Caco-2 (cell line): ENCODE measurements around the gene G6PC3. TPM values are rescaled to one million over a fixed set of nuclear protein-coding genes. Genes with fewer than 3 reads are reported as not detected.

ENCODE experiments used
- BruUV-seq: library from RNA; stranded (reverse); fragments of 400-500 nt; replicated peaks from 2 replicates; lab custom pipeline; 2021; lab: Mats Ljungman, UMichigan
- CTCF ChIA-PET: fragments of 300-600 bp; sonication (Branson Sonifier 250); formaldehyde crosslinking; loops from one replicate; lab custom pipeline; 2022; ENCODE audit warnings: antibody characterized with exemption; lab: Charles Lee
- POLR2A ChIA-PET: fragments of 300-600 bp; sonication (Branson Sonifier 250); formaldehyde crosslinking; loops from one replicate; lab custom pipeline; 2022; ENCODE audit warnings: antibody characterized with exemption; lab: Charles Lee
- DNase-seq, 2 experiments: peaks; one replicate each; pipeline versions ENCODE4 v3.0.0 to v3.0.0-alpha.2; 2020 to 2022
- H3K27me3 ChIP-seq: replicated peaks from 2 replicates; pipeline ENCODE4 v1.6.0; 2011; ENCODE audit warnings: low read length; ENCODE audit not compliant: control insufficient read depth, insufficient read depth
- H3K36me3 ChIP-seq: 2 replicates; pipeline ENCODE4 v1.5.1; 2011; ENCODE audit warnings: low read length; ENCODE audit not compliant: control insufficient read depth, insufficient read depth
- H3K4me1 ChIP-seq: fragments of 250-450 bp; sonication (Bioruptor Pico); 2 replicates; pipeline ENCODE4 v1.5.1; 2020; ENCODE audit warnings: mild to moderate bottlenecking
- H3K4me3 ChIP-seq: 2 replicates; pipeline ENCODE4 v1.5.1; 2011; ENCODE audit warnings: low read depth, mild to moderate bottlenecking, control low read depth, low read length
- H3K9me3 ChIP-seq: fragments of 250-450 bp; sonication (Bioruptor Pico); 2 replicates; pipeline ENCODE4 v1.5.1; 2020; ENCODE audit warnings: mild to moderate bottlenecking, moderate library complexity
- H3K27ac Mint-ChIP-seq: one replicate; pipeline ENCODE4 v1.8.0; 2022; ENCODE audit warnings: mixed read lengths; ENCODE audit not compliant: unreplicated experiment
- H3K27me3 Mint-ChIP-seq: one replicate; pipeline ENCODE4 v1.8.0; 2022; ENCODE audit warnings: mixed read lengths; ENCODE audit not compliant: insufficient read depth, unreplicated experiment
- H3K36me3 Mint-ChIP-seq: one replicate; pipeline ENCODE4 v1.8.0; 2022; ENCODE audit warnings: mild to moderate bottlenecking, mixed read lengths; ENCODE audit not compliant: insufficient read depth, unreplicated experiment
- H3K4me1 Mint-ChIP-seq: one replicate; pipeline ENCODE4 v1.8.0; 2022; ENCODE audit warnings: low read depth, mixed read lengths; ENCODE audit not compliant: unreplicated experiment
- H3K4me3 Mint-ChIP-seq: one replicate; pipeline ENCODE4 v1.8.0; 2022; ENCODE audit warnings: mild to moderate bottlenecking, moderate library complexity, mixed read lengths; ENCODE audit not compliant: unreplicated experiment
- H3K9me3 Mint-ChIP-seq: one replicate; pipeline ENCODE4 v1.8.0; 2022; ENCODE audit warnings: mixed read lengths; ENCODE audit not compliant: unreplicated experiment
- CTCF ChIP-seq, 2 experiments: fragments of 200-600 bp in 1 of 2; IDR thresholded peaks; 1 replicate in 1 of 2; 2 replicates in 1 of 2; pipeline versions ENCODE4 v1.5.1 to v1.8.0; 2011 to 2022; ENCODE audit warnings: antibody characterized with exemption in 1 of 2, control low read depth in 1 of 2, inconsistent platforms in 1 of 2, low read depth in 1 of 2, low read length in 1 of 2, mild to moderate bottlenecking in 1 of 2, moderate library complexity in 1 of 2; ENCODE audit not compliant: insufficient read depth in 1 of 2, severe bottlenecking in 1 of 2, unreplicated experiment in 1 of 2
- intact Hi-C: fragments of 100-400 bp; cut with micrococcal nuclease; formaldehyde crosslinking; loops from one replicate; pipeline ENCODE4 v1.10.0; 2022; ENCODE audit not compliant: unreplicated experiment
- total RNA-seq: library from RNA; stranded (reverse); gene quantifications from 2 replicates; pipeline ENCODE4 v1.2.3, GENCODE V29; 2022

Gene G6PC3
- total RNA-seq, 1 experiment from 2014 or later, result 60.1 TPM

- H3K9me3 Mint-ChIP-seq, result no peaks in the 10 kb centered on the region
- H3K36me3 ChIP-seq, result peaks cover 2% of the 10 kb centered on the region
- H3K4me3 Mint-ChIP-seq, result peak overlapping the region; percentile 38
- CTCF ChIA-PET, result interaction anchor here (0.6 to 1.6 kb wide), 6 partner anchors 16 to 44 kb away, joined by 3 to 7 read pairs (median 4); partner anchors contain the start of gene HDAC5
- H3K4me1 Mint-ChIP-seq, result peaks cover 14% of the 10 kb centered on the region
- peak overlapping the region; percentile 59 for H3K27ac Mint-ChIP-seq
- H3K36me3 Mint-ChIP-seq, result peaks cover 36% of the 10 kb centered on the region
- BruUV-seq, result no TSS peak
- H3K4me3 ChIP-seq, result no peak overlapping the region
- POLR2A ChIA-PET, result interaction anchor here (1.1 kb wide), 1 partner anchor 22 kb away, joined by 3 read pairs; no protein-coding TSS in a partner anchor
- H3K9me3 ChIP-seq, result no peaks in the 10 kb centered on the region
- no peaks in the 10 kb centered on the region for H3K27me3 ChIP-seq
- intact Hi-C loops, result no loop called here
- no peak for DNase-seq
- no peak for TF ChIP-seq CTCF (IDR thresholded peaks at IDR 0.05; ENCODE audit: insufficient read depth in 1 of 2, low read depth in 1 of 2, low read length in 1 of 2, severe bottlenecking in 1 of 2, unreplicated experiment in 1 of 2)
- no peaks in the 10 kb centered on the region for H3K27me3 Mint-ChIP-seq
- peaks cover 25% of the 10 kb centered on the region for H3K4me1 ChIP-seq
Observed at GRCh38 chr17:44087319-44087718, 16.8 kb downstream of the G6PC3 start.

- Mint-ChIP-seq H3K36me3 (peaks cover 34% of the 10 kb centered on the region), H3K27ac (peak overlapping the region; percentile 22), H3K4me1 (peaks cover 14% of the 10 kb centered on the region), H3K9me3 (no peaks in the 10 kb centered on the region), H3K4me3 (no peak overlapping the region), H3K27me3 (no peaks in the 10 kb centered on the region)
- peaks cover 2% of the 10 kb centered on the region for H3K36me3 ChIP-seq
- BruUV-seq, result no TSS peak
- H3K9me3 ChIP-seq, result no peaks in the 10 kb centered on the region
- ChIA-PET POLR2A (interaction anchor here (1.1 kb wide), 1 partner anchor 23 kb away, joined by 3 read pairs; no protein-coding TSS in a partner anchor), CTCF (interaction anchor here (1.6 kb wide), 1 partner anchor 35 kb away, joined by 6 read pairs; the partner anchor contains the start of gene HDAC5)
- no peak for DNase-seq
- no peak for TF ChIP-seq CTCF (IDR thresholded peaks at IDR 0.05; ENCODE audit: insufficient read depth in 1 of 2, low read depth in 1 of 2, low read length in 1 of 2, severe bottlenecking in 1 of 2, unreplicated experiment in 1 of 2)
- no peaks in the 10 kb centered on the region for H3K27me3 ChIP-seq
- peaks cover 25% of the 10 kb centered on the region for H3K4me1 ChIP-seq
- intact Hi-C loops, result no loop called here
- H3K4me3 ChIP-seq, result no peak overlapping the region
Observed at GRCh38 chr17:44088254-44088653, 17.7 kb downstream of the G6PC3 start.

GRCh38 chr17:44091200-44091997, 20.9 kb downstream of the G6PC3 start:
- H3K4me3 Mint-ChIP-seq, result no peak overlapping the region

More at GRCh38 chr17:44091200-44091997, 20.9 kb downstream of the G6PC3 start:
- Mint-ChIP-seq H3K27me3 (no peaks in the 10 kb centered on the region), H3K9me3 (no peaks in the 10 kb centered on the region), H3K4me1 (peaks cover 15% of the 10 kb centered on the region), H3K27ac (no peak overlapping the region), H3K36me3 (peaks cover 21% of the 10 kb centered on the region)
- H3K36me3 ChIP-seq, result peaks cover 2% of the 10 kb centered on the region
- DNase-seq, result no peak
- no peaks in the 10 kb centered on the region for H3K9me3 ChIP-seq
- no peak overlapping the region for H3K4me3 ChIP-seq
- ChIA-PET CTCF (no interaction called here), POLR2A (interaction anchor here (0.5 kb wide), 1 partner anchor 10 kb away, joined by 4 read pairs; no protein-coding TSS in a partner anchor)
- TF ChIP-seq CTCF (IDR thresholded peaks at IDR 0.05; ENCODE audit: insufficient read depth in 1 of 2, low read depth in 1 of 2, low read length in 1 of 2, severe bottlenecking in 1 of 2, unreplicated experiment in 1 of 2), result no peak
- intact Hi-C loops, result no loop called here
- H3K4me1 ChIP-seq, result peaks cover 24% of the 10 kb centered on the region
- H3K27me3 ChIP-seq, result no peaks in the 10 kb centered on the region
- no TSS peak for BruUV-seq
